Spinal cord (tissue), 10 donors: ENCODE data around the gene PCDH9. TPM values are rescaled to one million over a fixed set of nuclear protein-coding genes. Genes with fewer than 3 reads are reported as not detected.
A peak's percentile ranks its signal among the peaks of the same experiment; 100 is the strongest.

Source experiments
- DNase-seq, 6 donors: peaks; one replicate each; pipeline versions ENCODE4 v3.0.0 to v3.0.0-alpha.2; 2013 to 2015; ENCODE audit warnings: low spot score in 6 of 6, low read depth in 4 of 6
- H3K27ac ChIP-seq: one replicate; pipeline ENCODE4 v1.5.1; 2013; ENCODE audit warnings: low read depth, low read length, control low read depth
- H3K27me3 ChIP-seq: one replicate; pipeline ENCODE4 v1.6.1; 2013; ENCODE audit warnings: low read length; ENCODE audit not compliant: control insufficient read depth, insufficient read depth
- H3K36me3 ChIP-seq: one replicate; pipeline ENCODE4 v1.6.1; 2013; ENCODE audit warnings: low read length; ENCODE audit not compliant: control insufficient read depth, insufficient read depth
- H3K4me1 ChIP-seq: one replicate; pipeline ENCODE4 v1.6.1; 2013; ENCODE audit warnings: low read length; ENCODE audit not compliant: control insufficient read depth, insufficient read depth
- H3K4me3 ChIP-seq: one replicate; pipeline ENCODE4 v1.5.1; 2013; ENCODE audit warnings: low read depth, low read length, control low read depth
- H3K9me3 ChIP-seq: one replicate; pipeline ENCODE4 v1.6.1; 2013; ENCODE audit warnings: low read length; ENCODE audit not compliant: control insufficient read depth, insufficient read depth
- WGBS: methylation state at CpG from one replicate; pipeline ENCODE4 v1.1.5; 2013; ENCODE audit warnings: missing lambda C conversion rate; ENCODE audit not compliant: insufficient coverage; 5-methylcytosine and 5-hydroxymethylcytosine counted together
- polyA plus RNA-seq, 2 donors: library from polyadenylated mRNA; unstranded; fragments of 120-200 nt; gene quantifications; one replicate each; pipeline ENCODE4 v1.2.1, GENCODE V29; 2013; ENCODE audit not compliant: insufficient read length in 2 of 2
- total RNA-seq, 2 donors: library from RNA; depleted of rRNA in 1 of 2; stranded (reverse); fragments of 120-200 nt in 1 of 2; fragments of >200 nt in 1 of 2; gene quantifications; one replicate each; pipeline versions ENCODE4 v1.2.3 to v1.2.4, GENCODE V29; 2013 to 2014
- donor health status: healthy.

The PCDH9 gene
- total and polyA plus RNA-seq, 4 donors: 37.6 to 180 (median 60.7) TPM

DNA sequence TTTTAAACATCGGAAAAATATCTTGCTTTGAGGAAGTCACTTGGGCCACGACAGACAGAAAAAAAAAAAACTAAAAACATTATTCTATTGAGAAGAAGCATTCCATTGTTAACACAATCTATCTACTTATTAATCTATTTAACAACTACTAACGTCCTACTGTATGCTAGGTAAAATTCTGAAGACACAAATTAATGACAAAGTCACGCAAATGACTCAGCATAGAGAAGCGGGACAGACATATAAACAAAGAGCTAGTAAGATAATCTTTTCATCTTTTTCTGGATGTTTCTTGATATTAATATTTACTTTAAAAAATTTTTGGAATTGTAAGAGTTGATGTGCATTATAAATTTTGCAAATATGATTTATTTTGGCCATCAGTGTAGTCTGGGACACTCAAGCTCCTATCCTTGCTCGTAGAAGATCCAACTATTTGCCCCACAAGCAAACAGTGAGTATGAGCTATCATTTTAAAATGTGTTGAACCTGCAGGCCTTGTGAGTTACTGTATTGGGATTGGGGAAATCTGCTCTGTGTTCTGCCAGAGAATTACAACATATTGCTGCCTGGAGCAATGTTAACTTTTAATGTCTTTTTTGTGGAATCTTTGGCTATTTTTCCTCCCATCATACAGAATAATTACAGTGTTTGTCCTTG lies 109.1 kb downstream of the PCDH9 start:
- H3K27me3 ChIP-seq: no peaks in the 10 kb centered on the region
- H3K4me1 ChIP-seq: no peaks in the 10 kb centered on the region
- H3K27ac ChIP-seq: no peak overlapping the region
- H3K36me3 ChIP-seq: no peaks in the 10 kb centered on the region
- H3K4me3 ChIP-seq: no peak overlapping the region
- H3K9me3 ChIP-seq: no peaks in the 10 kb centered on the region
- DNase-seq: no peak
- WGBS: no CpG with 5 or more reads among the region's 6 CpGs

GRCh38 chr13:67119481-67119894 lies 110.6 kb downstream of the PCDH9 start:
- Histone ChIP-seq H3K4me3 (no peak overlapping the region), H3K27me3 (no peaks in the 10 kb centered on the region), H3K36me3 (no peaks in the 10 kb centered on the region), H3K9me3 (no peaks in the 10 kb centered on the region), H3K4me1 (no peaks in the 10 kb centered on the region), H3K27ac (no peak overlapping the region)
- no peak for DNase-seq
- WGBS: no CpG with 5 or more reads among the region's 1 CpG

GRCh38 chr13:67118277-67118676 lies 111.9 kb downstream of the PCDH9 start:
- no peak overlapping the region for H3K27ac ChIP-seq
- H3K9me3 ChIP-seq: no peaks in the 10 kb centered on the region
- no peaks in the 10 kb centered on the region for H3K36me3 ChIP-seq
- H3K27me3 ChIP-seq: no peaks in the 10 kb centered on the region
- DNase-seq: no peak
- H3K4me1 ChIP-seq: no peaks in the 10 kb centered on the region
- WGBS: no CpG with 5 or more reads among the region's 1 CpG
- no peak overlapping the region for H3K4me3 ChIP-seq

DNA sequence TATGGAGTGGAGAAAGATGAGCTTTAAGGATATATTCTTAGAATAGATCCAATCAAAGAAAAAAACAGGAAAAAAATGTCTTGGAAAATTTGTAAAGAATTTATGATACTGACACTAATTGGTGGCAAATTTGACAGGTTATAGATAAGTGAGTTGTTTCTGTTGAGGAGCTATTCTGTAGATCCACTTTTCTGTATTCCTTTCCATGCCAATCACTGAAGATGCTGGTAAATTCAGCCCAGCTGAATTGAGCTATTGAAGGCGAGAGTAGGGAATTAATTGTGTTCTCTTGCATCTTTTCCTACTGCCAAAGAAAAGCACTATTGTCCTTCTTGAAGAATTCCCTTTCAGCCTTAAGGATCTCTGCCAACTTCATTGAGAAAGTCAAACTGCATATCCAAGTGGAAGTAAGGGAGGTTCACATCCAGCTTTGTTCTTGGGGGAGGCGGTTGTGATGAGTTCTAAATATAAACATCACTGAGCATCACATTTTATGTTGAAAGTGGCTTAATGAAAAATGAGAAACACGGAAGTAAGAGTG lies 113.1 kb downstream of the PCDH9 start:
- Histone ChIP-seq H3K27me3 (no peaks in the 10 kb centered on the region), H3K9me3 (no peaks in the 10 kb centered on the region), H3K36me3 (no peaks in the 10 kb centered on the region), H3K4me1 (no peaks in the 10 kb centered on the region), H3K4me3 (no peak overlapping the region), H3K27ac (peak overlapping the region; percentile 51)
- WGBS: no CpG with 5 or more reads among the region's 3 CpGs
- DNase-seq: peak; percentile 33 to 90 (median 58)

DNA sequence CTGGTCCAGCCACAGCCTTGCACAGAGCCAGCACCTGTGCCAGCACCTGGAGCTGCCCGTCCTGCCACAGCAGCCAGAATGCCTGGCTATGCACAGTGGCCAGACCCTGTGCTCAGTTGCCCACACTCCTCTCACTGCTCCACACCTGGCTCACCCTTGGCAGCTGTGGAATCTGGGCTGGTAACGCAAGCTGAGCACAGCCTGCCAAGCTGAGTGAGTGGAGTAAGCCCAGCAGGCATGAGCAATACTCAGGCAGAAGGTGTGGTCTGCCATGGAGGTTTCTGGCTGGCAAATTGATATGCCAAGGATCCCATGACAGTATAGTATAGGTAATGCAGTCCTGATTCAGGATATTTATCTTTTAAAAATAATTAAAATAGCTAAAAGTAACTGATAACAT lies 122.2 kb downstream of the PCDH9 start:
- Histone ChIP-seq H3K27ac (no peak overlapping the region), H3K4me1 (no peaks in the 10 kb centered on the region), H3K27me3 (no peaks in the 10 kb centered on the region), H3K9me3 (peaks cover 5% of the 10 kb centered on the region), H3K36me3 (peaks cover 6% of the 10 kb centered on the region), H3K4me3 (no peak overlapping the region)
- 100% methylated on average over 2 of the region's 2 CpGs for WGBS
- DNase-seq: no peak

DNA sequence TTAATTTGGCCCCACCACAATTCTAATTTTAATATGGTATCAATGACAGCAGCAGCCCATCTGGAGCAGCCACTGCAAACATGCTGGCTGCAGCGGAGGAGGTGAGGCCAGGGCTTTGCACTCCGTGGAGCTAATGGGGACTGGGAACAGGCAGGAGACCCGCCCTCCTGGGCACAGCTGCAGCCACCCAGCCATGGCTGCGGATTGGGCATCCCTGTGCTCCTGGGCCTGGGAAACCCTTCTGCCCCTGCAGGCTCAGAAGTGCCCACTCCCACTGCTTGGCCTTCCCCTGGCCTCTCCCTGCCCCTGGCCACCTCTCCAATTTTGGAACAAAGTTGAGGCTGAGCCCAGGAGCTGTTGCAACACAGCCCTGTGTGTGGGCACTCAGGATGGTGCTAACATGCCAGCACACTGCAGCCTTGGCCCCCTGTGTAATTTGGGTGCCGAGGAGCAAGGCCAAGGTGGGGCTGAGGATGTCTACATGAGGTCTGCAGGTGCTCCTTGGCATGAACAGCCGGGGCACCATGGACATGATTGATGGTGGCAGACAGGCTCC lies 123.6 kb downstream of the PCDH9 start:
- no peak overlapping the region for H3K27ac ChIP-seq
- 96% methylated on average over 6 of the region's 6 CpGs for WGBS
- H3K9me3 ChIP-seq: peaks cover 5% of the 10 kb centered on the region
- no peak for DNase-seq
- H3K4me3 ChIP-seq: no peak overlapping the region
- H3K4me1 ChIP-seq: no peaks in the 10 kb centered on the region
- peaks cover 6% of the 10 kb centered on the region for H3K36me3 ChIP-seq
- H3K27me3 ChIP-seq: no peaks in the 10 kb centered on the region

DNA sequence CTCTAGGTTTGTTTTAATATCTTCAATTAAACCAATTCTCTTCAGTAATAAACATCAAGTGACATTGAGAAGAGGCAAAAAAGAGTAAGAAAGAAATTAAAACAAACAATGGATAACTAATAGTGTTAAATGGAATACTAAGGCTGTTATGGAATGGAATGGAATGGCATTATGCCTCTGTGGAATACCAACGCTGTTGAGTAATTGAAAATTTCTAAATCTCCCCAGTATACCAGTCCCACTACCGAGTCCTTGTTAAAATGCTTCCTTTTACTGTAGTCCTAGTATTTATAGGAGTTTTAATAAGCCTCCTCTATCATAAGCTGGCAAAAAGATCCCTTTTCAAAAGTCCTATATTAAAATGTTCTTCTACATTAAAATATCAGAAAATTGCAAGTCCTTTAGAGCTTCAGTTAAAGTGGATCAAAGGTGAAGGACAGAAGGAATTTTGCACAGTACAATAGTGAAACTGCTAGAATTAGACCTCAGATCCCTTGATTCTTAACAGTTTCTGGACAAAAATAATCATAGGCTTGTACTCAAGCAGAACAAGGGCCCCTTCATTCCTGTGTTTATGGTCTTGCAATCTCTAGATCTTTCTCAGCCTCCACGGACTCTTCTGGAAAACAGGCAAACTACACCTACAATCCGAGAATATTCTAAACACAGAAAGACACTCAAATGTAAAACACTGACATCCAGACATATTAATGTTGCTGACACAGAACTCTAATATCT lies 128.2 kb downstream of the PCDH9 start:
- DNase-seq: peak in 1 of 6 donors; percentile 21
- 43% methylated on average over 1 of the region's 4 CpGs for WGBS
- Histone ChIP-seq H3K27ac (peak overlapping the region; percentile 29), H3K4me3 (no peak overlapping the region), H3K4me1 (peaks cover 3% of the 10 kb centered on the region), H3K27me3 (no peaks in the 10 kb centered on the region), H3K36me3 (peaks cover 6% of the 10 kb centered on the region), H3K9me3 (no peaks in the 10 kb centered on the region)

- WGBS: 74% methylated on average over 3 of the region's 3 CpGs
- no peak for DNase-seq
- no peaks in the 10 kb centered on the region for H3K27me3 ChIP-seq
- no peaks in the 10 kb centered on the region for H3K9me3 ChIP-seq
- peak overlapping the region; percentile 29 for H3K27ac ChIP-seq
- no peaks in the 10 kb centered on the region for H3K36me3 ChIP-seq
- peaks cover 3% of the 10 kb centered on the region for H3K4me1 ChIP-seq
- H3K4me3 ChIP-seq: no peak overlapping the region
Measured at GRCh38 chr13:67100730-67101129, 129.4 kb downstream of the PCDH9 start.

- H3K4me1 ChIP-seq: peaks cover 3% of the 10 kb centered on the region
- no peak overlapping the region for H3K4me3 ChIP-seq
- WGBS: 86% methylated on average over 4 of the region's 7 CpGs
- no peaks in the 10 kb centered on the region for H3K36me3 ChIP-seq
- no peak overlapping the region for H3K27ac ChIP-seq
- DNase-seq: peak in 1 of 6 donors; percentile 36
- no peaks in the 10 kb centered on the region for H3K27me3 ChIP-seq
- H3K9me3 ChIP-seq: no peaks in the 10 kb centered on the region
Measured at GRCh38 chr13:67099494-67099893, 130.6 kb downstream of the PCDH9 start.
